ENCODE measurements around the gene UBAC1. TPM values are rescaled to one million over a fixed set of nuclear protein-coding genes. Genes with fewer than 3 reads are reported as not detected.
A peak's percentile ranks its signal among the peaks of the same experiment; 100 is the strongest.

Gene UBAC1
- total and polyA plus RNA-seq, 9 of the 15 experiments (the other 6 are each of a cell fraction or from before 2014, with no cell fraction given): 94.0 to 399 (median 228) TPM

GRCh38 chr9:135950135-135950682 is 11.0 kb downstream of the UBAC1 start (continued):
- no peak for TF ChIP-seq BCLAF1 (IDR thresholded peaks at IDR 0.05; ENCODE audit: borderline replicate concordance in 1 of 2, control insufficient read depth in 1 of 2, low read depth in 2 of 2, low read length in 1 of 2)
- no peak; the same call in none of the 2 replicates for TF ChIP-seq ZNF583 (CRISPR knock-in tag; IDR thresholded peaks at IDR 0.05)
- 0 out of 2 replicates have a peak, but pooled peaks have one; percentile 44 for TF ChIP-seq KDM2B (CRISPR knock-in tag; IDR thresholded peaks at IDR 0.05)
- no peak for TF ChIP-seq ATF1 (CRISPR knock-in tag; IDR thresholded peaks at IDR 0.05)
- peak; percentile 76 for TF ChIP-seq ATF1 (tag; IDR thresholded peaks at IDR 0.05)
- TF ChIP-seq PHF21A (IDR thresholded peaks at IDR 0.05; ENCODE audit: borderline replicate concordance, low read depth): no peak
- no peak for TF ChIP-seq ZNF239 (CRISPR knock-in tag; IDR thresholded peaks at IDR 0.05)
- TF ChIP-seq TEAD4 (IDR thresholded peaks at IDR 0.05; ENCODE audit: low read length): peak; percentile 95
- no peak for TF ChIP-seq TEAD4 (CRISPR knock-in tag; IDR thresholded peaks at IDR 0.05; ENCODE audit: borderline replicate concordance)
- peak; percentile 92 for TF ChIP-seq CXXC5 (CRISPR knock-in tag; IDR thresholded peaks at IDR 0.05)
- 0 out of 2 replicates have a peak, but pooled peaks have one; percentile 72 for TF ChIP-seq STAT6 (CRISPR knock-in tag; IDR thresholded peaks at IDR 0.05)
- TF ChIP-seq BHLHE40 (IDR thresholded peaks at IDR 0.05; ENCODE audit: low read length): peak; percentile 72
- peak; percentile 36 for TF ChIP-seq RBM39 (optimal IDR thresholded peaks at IDR 0.05; ENCODE audit: low read depth, low read length)
- TF ChIP-seq CBX3 (IDR thresholded peaks at IDR 0.05; ENCODE audit: borderline replicate concordance in 1 of 2, low read length in 2 of 2): peak in 1 of 2 experiments; percentile 49; a peak in 1 of 3 replicates
- peak; percentile 60 for TF ChIP-seq ZBTB2 (IDR thresholded peaks at IDR 0.05)
- peak; percentile 78 for TF ChIP-seq CREB3 (tag; conservative IDR thresholded peaks at IDR 0.05; ENCODE audit: low read depth)
- peak; percentile 67; the same call in 1 of the 2 replicates for TF ChIP-seq KLF6 (CRISPR knock-in tag; IDR thresholded peaks at IDR 0.05; ENCODE audit: borderline replicate concordance)
- peak; percentile 78 to 89; a peak in 3 of 4 replicates for TF ChIP-seq TRIM24 (IDR thresholded peaks at IDR 0.05)
- TF ChIP-seq FOXM1 (IDR thresholded peaks at IDR 0.05; ENCODE audit: low read depth): peak; percentile 92
- TF ChIP-seq FOXM1 (CRISPR knock-in tag; IDR thresholded peaks at IDR 0.05; ENCODE audit: low read depth): no peak
- peak; percentile 76 for TF ChIP-seq MXI1 (IDR thresholded peaks at IDR 0.05; ENCODE audit: low read depth, low read length)
